Putamen (tissue), 1 donor: ENCODE results near the gene AMER2.
"Not testable (repeated sequence)": the region's sequence is repeated elsewhere in the genome, so short reads cannot be mapped to it uniquely, and the experiment has no call there.

Experiments
- DNase-seq: peaks from one replicate; pipeline ENCODE4 v3.0.0-alpha.2; 2016; ENCODE audit warnings: low spot score

The AMER2 gene

DNA sequence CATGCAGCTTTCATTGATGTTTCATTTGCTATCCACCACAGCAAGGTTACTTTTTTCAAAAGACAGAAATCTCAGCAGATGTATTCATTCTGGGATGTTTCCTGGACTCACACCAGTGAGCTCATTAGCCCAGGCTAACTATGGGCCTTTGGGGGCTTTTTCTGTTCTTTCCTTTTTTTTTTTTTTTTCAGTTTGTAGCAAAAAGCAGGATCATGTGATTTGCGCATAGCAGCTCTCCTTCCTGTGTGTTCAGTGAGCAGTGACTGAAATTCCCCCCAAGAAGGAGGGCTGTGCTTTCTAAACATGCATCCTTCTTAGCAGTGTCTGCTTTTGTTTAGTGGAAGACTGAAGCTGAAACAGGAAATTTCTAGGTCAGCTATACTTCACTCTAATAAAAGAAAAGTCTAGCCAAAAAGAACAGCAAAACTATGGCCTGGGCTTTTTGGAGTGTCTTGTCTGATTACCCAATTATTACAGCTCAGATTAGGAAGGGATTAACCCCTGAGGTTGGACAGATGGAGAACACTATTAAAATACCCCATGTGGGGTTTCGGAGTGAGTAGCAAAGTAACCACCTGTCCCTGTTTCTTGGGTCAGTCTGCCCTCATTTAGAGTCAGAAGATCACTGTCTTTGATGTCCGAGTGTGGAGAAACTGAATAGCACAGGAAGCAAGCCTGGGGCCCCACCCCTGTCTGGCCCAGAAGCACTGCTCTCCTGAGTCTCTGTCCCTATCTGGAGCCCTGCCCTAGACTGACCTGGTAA is 8.9 kb upstream of the AMER2 start:
- no peak for DNase-seq

DNA sequence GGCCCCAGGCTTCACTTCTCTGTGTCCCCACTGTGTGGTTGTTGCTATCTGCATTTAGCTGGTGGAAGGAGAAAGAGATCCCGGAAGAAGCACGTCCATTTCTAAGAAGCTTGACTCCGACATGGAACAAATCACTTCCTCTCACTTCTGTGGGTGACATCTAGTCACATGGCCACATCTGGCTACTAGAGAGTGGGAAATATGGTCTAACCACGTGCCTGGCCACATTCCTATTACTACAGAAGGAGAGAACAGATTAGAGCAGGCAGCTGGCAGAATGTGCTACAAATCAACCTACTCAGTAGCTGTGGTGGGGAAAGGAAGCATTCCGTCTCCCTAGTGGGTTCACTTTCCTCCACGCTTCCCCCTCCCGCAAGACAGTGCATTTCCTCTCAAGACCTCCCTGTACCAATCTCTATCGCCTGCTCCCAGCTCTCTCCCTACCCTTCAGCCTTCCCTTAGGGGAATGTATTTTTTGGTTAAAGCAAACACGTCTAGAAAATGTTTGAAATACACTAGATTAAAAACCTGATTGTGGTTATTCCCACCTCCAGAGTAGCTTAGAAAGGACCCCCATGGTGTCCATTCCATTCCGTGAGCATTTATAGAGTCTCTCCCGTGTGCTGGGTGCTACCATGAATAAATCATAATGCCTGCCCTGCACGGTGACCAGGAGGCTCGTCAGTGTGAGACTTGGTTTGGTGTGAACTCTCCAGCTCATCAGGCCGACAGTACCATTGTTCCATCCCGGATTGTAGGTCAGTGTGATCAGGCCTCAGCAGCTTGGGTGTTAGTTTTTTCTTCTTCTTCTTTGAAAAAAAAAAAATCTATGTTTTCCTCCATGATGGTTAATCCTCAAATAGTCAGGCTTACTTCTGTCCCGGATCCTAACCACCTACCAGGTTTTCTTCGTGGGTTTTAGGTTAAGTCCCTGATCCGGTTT is 8.0 kb upstream of the AMER2 start:
- peak; percentile 78 for DNase-seq

DNA sequence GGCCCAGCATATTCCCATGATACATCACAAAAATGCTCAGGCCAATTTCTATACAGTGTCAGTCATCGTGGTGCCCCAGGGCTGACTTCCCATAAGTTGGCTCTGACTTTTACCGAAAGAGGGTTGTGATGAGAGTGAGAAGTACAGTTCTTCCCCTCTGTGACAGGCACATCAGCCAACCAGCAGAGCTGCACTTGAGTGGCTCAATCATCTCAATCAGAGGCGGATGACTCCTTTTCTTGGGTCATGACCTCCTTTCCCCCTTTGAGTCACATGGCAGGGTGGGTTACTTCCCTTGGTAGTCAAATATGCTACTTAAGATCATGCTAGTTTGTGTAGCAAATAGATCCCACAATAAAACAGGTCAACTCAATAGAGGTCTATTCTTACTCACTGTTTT is 6.9 kb upstream of the AMER2 start:
- no peak for DNase-seq

DNA sequence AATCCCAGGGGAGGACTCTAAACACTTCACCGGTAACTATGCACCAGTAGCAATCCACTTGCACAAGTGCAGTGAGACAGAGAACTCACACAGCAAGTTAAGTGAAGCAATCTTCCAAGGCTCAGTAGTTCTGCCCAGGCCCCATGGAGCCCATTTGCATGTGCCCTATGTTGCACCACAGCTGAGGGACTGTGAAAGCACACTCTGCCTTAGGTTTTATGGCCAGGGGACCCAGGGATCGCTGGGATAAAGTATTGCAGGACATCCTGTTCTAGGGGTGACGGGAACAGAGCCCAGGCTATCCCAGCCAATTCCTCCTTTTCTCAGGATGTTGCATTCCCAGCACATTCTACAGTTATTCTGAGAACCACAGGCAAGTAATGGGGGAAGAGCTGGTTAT is 6.0 kb upstream of the AMER2 start:
- DNase-seq = no peak

DNA sequence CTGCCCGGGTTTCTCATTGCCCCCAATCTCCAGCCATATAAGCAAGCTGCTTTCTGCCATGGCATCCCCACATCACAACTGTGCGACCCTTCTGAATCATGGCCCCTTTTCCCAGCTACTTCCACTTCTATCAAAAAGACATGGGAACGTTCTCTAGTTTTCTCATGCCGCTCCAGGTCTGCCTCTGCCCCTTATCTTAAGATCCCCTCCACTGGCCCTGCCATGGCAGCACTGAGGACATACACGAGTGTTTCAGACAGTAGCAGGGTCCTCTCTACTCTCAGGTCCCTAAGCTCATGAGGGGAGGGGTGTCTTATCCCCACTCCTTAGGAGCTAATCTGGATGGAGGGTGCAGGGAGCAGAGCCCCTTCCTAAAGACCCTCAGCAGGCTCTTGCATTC is 5.5 kb upstream of the AMER2 start:
- DNase-seq = no peak

DNA sequence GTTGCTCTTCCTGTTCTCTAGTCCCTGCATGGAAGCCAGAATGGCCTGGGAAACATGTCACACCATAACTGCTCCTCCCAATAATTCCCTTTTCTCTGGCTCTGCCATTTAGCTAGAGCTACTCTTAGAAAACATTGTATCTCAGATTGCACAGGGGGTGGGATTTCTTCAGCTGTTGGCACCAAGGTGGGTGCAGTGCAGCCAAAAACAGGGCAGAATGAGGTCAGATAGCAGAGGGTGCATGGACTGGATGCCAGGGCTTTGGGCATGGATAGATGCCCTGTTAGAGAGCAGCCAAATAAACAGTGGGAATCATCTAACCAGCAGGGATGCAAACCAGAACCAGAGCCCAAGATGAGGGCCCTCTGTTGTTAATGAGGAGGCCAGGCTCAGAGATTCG is 4.9 kb upstream of the AMER2 start:
- DNase-seq = peak; percentile 90

DNA sequence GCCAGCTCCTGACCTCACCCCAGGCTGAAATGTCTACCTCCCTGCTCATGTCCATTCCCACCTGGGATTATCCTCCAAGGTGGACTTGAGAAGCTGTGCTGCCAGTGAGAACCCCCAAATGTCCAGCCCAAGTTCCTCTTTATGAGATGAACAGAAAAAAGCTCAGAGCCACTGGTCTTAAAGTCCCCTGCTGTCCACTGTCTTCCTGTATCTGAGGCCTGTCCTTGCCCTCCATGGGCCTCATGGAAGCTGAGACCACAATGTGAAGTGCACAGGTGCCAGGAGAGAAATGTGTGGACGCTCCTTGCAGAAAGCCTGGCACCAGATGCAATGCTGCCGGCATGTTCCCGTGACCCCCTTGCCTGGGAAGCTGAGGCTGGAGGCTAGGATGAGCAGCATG is 3.3 kb upstream of the AMER2 start:
- DNase-seq = no peak

DNA sequence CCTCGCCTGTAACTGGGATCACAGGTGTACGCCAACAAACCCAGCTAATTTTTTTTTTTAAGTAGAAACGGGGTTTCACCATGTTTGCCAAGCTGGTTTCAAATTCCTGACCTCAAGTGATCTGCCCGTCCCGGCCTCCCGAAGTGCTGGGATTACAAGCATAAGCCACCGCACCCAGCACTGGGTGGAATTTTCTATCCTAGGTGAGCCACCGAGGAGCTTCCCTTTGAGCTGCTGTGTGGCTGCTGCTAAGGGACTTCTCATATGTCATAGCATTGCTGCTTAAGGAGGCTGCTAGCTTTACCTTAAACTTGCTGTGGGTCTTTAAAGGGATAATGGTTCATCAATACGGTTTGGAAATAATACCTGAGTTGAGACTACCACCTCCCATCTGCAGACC is 2.9 kb upstream of the AMER2 start:
- no peak for DNase-seq

DNA sequence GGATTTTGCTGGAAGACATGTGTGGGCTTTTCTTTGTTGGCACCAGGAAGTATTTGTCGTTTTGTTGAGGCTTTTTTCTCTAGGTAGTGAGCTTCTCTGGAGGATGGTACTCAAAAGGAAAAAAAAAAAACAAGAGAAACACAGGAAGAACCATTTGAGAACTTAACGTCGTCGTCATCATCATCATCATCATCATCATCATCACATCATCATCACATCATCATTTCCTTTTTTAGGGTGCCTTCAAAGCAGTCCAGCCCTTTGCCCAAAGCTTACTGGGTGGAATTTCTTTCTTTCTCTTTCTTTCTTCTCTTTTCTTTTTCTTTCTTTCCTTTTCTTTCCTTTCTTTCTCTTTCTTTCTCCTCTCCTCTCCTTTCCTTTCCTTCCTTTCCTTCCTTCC is 2.2 kb upstream of the AMER2 start:
- no peak for DNase-seq

DNA sequence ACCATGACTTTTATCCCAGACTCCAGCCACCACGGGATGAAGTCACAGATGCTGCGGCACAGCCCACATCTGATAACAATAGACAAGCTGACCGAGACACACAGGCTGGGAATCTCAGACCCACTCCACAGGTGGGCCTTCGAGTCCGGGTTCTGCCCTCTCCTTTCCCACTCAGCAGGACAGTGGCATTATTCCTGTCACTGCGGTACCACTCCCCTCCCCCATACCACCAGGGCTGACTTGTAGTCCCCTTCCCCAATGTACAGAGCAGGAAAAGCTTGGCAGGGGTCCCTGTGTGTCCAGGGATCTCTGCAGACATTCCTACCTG is 179 bp upstream of the AMER2 start:
- DNase-seq = no peak

DNA sequence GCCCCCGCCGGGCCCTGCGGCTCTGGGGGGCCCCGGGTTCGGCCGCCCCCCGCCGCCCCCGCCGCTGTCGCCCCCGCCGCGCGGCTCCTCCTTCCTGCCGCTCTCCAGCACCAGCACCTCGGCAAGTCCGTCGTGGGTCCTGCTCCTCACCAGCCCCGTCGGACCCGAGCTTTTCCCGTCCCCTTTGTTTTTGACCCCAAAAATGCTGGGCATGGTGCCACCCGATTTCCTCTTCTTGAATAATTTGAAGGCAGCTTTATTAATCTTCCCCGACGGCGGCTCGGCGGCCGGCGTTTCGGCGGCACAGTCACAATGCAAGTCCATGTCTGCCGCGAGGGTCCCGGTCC is 945 bp downstream of the AMER2 start:
- DNase-seq = no peak

DNA sequence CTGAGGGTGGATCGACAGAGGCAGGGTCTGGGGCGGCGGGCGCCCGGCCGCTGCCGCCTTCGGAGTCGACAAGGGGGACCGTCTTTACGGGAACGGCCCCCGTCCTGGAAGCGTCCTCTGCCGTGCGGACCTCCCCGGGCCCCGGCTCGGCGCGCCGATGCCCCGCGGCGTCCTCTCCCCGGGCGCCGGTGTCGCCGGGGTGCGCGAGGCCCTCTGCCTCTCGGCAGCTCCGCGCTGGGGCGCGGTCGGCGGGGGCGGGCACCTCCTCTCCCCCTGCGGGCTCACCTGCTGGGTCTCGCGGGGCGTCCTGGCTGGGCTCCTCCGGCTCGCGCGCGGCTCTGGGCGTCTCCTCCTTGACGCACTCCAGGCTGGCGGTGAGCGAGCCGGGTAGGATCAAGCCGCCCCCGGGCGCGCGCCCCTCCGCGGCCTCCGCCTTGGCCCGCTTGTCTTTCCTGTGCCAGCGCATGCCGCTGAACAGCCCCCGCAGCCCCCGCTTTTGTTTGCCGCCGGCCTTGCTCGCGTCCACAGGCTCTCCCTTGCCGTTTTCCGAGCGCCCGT is 1.5 kb downstream of the AMER2 start:
- no peak for DNase-seq

DNA sequence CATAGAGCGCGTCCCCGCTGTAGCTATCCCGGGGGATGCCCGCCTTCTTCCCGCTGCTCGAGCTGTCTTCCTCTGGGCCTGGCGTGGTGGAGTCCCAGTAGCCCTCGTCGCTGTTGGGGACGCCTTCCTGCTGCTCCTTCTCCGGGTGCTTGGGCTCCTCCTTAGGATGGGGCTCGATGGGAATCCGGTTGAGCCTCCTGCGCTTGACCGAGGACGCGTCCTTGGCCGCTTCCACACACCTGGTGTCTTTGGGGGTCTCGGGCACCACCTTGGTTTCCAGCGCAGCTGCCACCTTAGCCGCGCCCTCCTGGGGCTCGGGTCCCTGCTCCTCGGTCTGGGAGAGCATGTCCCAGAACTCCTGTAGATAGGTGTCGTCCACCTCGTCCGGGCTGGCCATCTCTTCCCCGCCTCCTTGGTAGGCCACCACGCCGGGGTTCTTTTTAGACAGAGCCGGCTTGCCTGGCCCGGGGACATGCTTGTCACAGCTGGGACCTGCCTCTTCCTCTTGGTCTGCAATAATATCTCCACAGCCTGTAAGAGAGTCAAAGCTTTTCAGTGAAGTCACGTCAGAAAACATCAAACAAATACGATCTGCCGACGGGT is 2.0 kb downstream of the AMER2 start:
- no peak for DNase-seq

DNA sequence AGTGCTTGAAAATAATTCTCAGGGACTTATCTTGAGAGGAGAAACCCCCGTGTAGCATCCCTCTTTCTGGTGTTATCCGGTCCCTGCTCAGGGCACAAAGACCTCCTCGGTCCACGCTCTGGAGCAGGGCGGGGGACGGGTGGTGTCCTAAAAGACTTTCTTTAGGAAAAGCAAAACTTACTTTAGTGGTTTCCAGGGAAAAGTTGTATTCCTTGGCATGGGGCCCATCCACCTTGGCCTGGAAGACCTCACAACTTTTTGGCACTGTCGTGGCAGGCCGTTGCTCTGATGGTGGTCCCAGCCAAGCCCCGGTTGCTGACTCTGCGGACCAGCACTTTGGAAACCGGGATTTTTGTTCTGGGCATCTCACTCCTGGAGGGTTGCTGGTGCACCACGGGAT is 2.7 kb downstream of the AMER2 start:
- no peak for DNase-seq

DNA sequence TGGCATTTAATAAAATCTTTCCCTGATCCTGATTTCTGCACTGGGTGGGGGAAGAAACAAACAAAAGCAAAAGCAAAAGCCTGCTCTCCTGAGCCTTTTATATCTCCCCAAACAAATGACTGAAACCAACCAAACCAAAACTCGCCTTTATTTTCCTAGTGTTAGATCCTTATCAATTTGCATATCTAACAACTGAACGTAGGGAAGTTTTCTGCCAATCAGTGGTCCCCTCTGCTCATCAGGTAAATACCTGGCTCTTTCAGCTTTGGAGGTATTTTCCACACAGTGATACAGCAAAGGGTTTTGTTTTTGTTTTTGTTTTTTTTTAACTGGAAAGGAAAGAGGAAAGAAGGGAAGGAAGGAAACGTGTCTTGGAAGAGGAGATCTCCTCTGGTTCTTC is 3.3 kb downstream of the AMER2 start:
- no peak for DNase-seq

DNA sequence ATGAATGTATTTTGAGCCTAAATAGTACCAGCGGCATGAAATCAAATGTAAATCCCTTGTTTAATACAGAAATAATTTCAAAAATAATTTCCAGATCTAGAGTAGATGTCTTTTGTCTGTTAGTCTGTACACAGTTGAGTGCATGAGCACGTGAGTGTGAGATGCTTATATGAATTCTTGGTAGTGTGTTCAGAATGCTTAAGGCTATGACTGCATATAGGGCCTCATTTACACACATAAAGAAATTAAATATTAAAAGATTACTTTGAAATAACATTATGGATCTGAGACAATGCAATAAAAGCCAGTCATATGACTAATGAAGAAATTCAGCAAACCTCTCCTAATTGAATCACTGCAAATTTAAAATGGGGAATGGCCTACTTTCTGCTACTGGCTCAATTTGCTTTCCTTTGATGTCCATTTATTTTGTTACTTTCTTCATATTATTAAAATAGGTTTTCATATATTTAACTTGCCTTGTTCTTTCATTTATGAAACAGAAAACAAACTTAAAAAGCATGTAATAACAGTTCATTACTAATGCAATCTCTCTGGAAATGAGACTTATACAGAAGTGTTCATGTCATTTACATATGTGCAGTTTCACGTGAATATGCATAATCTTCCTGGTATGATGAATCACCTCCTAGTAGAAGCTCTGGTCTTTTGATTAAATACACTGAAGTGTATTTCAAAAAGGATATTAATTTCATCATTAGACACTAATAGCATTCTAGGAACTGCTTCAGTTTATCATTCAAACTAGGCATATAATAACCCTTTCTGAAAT is 4.5 kb downstream of the AMER2 start:
- no peak for DNase-seq

DNA sequence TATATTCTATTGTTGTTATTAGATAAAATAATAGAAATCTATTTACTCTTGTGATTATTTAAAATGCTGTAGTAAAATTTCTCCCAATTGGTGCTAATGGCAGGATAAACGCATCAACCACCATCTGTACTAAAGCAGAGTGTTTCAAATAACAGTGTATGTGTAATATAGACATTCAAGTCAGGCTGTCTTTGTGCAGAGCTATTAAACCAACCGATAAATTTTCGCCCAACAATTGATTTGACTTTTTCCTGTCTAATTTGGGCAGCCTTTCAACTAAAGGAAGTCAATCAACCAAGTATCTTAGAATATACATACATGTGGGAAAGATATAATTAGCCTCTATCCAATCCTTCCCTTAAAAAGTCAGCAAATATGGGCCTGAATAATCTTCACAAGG is 5.8 kb downstream of the AMER2 start:
- no peak for DNase-seq

DNA sequence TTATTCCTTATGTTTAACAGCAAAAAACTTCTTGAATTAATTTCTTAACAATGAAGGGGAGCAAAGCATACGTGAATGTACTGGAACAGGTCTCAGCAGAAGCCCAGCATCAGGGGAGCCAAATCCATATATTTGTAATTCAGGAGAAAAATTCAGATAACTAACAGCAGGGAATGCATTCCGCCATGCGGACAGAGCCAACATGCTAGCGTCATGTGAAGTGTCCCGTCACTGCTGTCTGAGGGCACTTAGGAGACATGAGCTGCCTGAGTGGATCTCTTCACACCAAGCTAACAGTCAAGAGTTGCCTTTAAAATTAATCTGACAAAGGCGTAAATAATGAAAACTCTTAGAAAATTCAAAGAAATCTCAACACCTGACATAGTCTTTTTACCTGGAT is 6.4 kb downstream of the AMER2 start:
- DNase-seq = no peak

DNA sequence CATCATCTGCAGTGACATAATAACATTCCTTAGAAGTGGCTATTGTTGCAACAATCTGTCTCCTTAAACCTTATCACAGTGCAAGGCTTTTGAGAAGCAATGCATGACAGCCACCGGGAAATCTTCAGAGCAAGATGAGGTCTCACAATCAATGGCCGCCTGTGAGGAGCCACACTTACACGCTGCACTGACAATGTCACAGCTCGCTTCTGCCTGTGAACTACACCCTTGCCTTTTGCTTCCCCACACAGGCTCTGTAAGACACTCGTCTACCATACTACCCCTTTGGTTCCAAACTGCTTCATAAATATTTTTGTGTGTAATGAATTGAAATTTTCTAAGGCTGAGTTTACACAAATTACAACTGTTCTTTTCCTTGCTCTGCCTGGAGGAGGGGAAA is 6.9 kb downstream of the AMER2 start:
- not testable (repeated sequence) for DNase-seq

DNA sequence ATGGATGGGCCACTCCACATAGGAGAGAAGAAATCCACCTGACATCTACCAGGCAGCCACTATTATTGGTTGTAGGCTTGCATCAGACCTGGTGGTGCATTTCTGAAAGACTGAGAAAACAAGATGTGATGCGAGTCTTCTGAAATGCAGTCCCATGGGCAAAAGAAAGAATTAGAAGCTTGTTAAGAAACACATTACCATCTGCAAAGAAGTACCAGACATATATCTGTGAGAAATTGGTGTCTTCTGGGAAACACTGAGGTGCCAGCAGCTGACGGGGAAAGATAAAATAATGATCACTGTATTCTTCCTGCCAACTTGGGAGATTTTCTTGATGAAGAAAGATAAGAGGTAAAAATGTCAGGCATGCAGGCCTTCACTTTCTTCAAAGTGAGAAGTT is 14.4 kb downstream of the AMER2 start:
- DNase-seq = no peak

DNA sequence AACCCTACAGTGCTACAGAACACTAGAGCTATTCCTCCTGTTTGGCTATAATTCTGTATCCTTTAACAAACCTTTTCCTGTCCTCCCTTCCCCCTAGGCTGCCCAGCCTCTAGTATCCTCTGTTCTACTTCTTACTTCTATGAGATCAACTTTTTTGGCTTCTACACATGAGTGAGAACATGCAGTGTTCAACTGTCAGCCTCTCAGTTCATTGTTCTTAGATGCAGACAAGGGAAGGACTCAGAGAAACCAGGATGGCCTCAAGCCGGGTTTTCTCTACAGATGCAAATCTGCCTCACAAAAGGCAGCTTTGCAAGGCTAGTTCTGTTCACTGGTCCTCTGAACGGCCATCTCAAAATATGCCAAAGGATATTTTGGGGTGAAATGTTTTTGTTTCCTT is 18.4 kb downstream of the AMER2 start:
- DNase-seq = peak; percentile 86

DNA sequence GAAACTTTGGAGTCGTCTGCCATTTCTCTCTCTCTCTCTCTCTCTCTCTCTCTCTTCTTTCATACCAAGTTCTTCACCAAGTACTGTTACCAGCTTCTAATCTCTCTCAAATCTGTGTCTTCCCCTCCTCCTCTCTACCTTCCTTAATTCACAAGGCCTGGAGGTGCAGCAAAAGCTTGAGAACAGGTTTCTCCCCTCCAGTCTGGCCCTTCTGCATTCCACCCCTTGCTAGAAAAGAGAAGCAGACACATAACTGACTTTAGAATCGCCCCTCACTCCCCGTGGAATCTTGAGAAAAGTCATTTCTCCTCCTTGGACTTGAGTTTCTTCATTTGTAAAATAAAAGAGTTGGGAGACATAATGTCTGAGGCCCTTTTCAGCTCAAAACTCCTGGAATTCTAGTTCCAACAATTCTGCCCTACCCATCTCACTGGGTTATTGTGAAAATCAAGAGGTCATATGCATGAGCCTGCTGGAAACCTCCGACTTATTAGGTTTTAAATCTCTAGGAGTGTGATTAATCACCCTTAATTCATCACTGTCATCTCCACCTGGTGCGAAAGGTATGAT is 20.4 kb downstream of the AMER2 start:
- DNase-seq = no peak
